Fibroblast of lung (primary cell): ENCODE measurements around the gene BTBD9.

ENCODE experiments used
- EZH2 ChIP-seq: IDR thresholded peaks from 2 replicates; pipeline ENCODE4 v1.5.1; 2012; ENCODE audit warnings: low read length, control low read depth, mild to moderate bottlenecking; ENCODE audit errors: missing control alignments
- TF ChIP-seq, protein P1 (sequence below), 2 donors: IDR thresholded peaks in 1 of 2; conservative IDR thresholded peaks in 1 of 2; 1 replicate in 1 of 2; 2 replicates in 1 of 2; pipeline ENCODE4 v1.5.1; 2011 to 2012; ENCODE audit warnings: low read length in 2 of 2, control low read depth in 1 of 2, inconsistent platforms in 1 of 2, low read depth in 1 of 2, mild to moderate bottlenecking in 1 of 2

DNA sequence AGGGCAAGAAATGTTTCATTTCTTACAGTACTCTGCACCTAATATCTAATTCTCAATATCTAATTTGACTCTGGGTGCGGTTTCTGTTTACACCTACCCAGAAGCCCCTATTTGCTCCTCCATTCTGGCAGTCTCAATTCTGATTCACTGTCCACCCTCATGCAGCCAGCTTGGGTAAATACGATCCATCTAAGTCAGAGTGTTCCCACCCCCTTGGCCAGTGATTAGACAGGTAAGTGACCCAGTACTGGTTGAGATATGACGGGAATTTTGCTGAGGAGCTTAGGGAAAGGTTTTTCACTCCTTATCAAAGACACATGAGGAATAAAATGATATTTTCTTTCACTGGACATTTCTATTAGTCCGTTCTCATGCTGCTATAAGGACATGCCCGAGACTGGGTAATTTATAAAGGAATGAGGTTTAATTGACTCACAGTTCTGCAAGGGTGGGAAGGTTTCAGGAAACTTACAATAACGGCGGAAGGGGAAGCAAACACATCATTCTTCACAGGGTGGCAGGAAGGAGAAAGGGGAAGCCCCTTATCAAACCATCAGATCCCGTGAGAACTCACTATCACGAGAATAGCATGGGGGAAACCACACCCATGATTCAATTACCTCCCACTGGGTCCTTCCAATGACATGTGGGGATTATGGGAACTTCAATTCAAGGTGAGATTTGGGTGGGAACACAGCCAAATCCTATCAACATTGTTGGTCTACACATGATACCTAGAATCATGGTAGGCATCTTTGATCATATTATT, 33.9 kb upstream of the BTBD9 start:
- TF ChIP-seq, protein P1, sequence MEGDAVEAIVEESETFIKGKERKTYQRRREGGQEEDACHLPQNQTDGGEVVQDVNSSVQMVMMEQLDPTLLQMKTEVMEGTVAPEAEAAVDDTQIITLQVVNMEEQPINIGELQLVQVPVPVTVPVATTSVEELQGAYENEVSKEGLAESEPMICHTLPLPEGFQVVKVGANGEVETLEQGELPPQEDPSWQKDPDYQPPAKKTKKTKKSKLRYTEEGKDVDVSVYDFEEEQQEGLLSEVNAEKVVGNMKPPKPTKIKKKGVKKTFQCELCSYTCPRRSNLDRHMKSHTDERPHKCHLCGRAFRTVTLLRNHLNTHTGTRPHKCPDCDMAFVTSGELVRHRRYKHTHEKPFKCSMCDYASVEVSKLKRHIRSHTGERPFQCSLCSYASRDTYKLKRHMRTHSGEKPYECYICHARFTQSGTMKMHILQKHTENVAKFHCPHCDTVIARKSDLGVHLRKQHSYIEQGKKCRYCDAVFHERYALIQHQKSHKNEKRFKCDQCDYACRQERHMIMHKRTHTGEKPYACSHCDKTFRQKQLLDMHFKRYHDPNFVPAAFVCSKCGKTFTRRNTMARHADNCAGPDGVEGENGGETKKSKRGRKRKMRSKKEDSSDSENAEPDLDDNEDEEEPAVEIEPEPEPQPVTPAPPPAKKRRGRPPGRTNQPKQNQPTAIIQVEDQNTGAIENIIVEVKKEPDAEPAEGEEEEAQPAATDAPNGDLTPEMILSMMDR (conservative IDR thresholded peaks at IDR 0.05 in 1 of 2, IDR thresholded peaks at IDR 0.05 in 1 of 2; ENCODE audit: low read depth in 1 of 2, low read length in 2 of 2), result no peak
- TF ChIP-seq EZH2, result no peak
